SK-N-SH (cell line): ENCODE data around the gene CSTB.

Experiments
- EZH2phosphoT487 ChIP-seq: fragments of 200-600 bp; sonication (generic); IDR thresholded peaks from 2 replicates; pipeline ENCODE4 v1.6.1; 2017; ENCODE audit warnings: low read depth, mixed run types, mild to moderate bottlenecking, antibody characterized with exemption, moderate library complexity, borderline replicate concordance
- TF ChIP-seq, protein P1 (sequence below): fragments of 200-600 bp; sonication (generic); IDR thresholded peaks from 2 replicates; pipeline ENCODE4 v1.6.1; 2017; ENCODE audit warnings: antibody characterized with exemption, mild to moderate bottlenecking, moderate library complexity

DNA sequence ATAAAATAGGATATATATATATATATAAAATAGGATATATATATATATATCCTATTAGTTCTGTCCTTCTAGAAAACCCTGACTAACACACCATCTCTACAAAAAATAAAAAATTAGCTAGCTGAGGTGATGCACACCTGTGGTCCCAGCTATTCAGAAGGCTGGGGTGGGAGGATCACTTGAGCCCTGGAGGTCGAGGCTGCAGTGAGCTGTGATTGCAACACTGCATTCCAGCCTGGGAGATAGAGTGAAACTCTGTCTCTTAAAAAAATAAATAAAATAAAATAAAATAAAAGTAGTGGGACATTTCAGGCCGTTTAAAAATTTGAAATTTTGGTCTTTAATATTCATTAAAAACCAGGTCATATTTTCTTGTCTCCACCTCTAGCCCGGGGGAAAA, 9.0 kb upstream of the CSTB start:
- TF ChIP-seq, protein P1, sequence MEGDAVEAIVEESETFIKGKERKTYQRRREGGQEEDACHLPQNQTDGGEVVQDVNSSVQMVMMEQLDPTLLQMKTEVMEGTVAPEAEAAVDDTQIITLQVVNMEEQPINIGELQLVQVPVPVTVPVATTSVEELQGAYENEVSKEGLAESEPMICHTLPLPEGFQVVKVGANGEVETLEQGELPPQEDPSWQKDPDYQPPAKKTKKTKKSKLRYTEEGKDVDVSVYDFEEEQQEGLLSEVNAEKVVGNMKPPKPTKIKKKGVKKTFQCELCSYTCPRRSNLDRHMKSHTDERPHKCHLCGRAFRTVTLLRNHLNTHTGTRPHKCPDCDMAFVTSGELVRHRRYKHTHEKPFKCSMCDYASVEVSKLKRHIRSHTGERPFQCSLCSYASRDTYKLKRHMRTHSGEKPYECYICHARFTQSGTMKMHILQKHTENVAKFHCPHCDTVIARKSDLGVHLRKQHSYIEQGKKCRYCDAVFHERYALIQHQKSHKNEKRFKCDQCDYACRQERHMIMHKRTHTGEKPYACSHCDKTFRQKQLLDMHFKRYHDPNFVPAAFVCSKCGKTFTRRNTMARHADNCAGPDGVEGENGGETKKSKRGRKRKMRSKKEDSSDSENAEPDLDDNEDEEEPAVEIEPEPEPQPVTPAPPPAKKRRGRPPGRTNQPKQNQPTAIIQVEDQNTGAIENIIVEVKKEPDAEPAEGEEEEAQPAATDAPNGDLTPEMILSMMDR, result no peak
- TF ChIP-seq EZH2phosphoT487, result no peak
